DMS79 (cell line): Measurements from ENCODE around the gene DTX3.
"Not testable (repeated sequence)": the region's sequence is repeated elsewhere in the genome, so short reads cannot be mapped to it uniquely, and the experiment has no call there.

ENCODE experiments used
- DNase-seq: peaks from one replicate; lab custom pipeline; 2025; lab: John Stamatoyannopoulos, UW

Gene DTX3

GRCh38 chr12:57607958-57608663 is 3.5 kb downstream of the DTX3 start:
- no peak for DNase-seq

GRCh38 chr12:57609101-57609780 is 4.6 kb downstream of the DTX3 start:
- DNase-seq: no peak

- DNase-seq: no peak
Observed at GRCh38 chr12:57609781-57610553, 5.3 kb downstream of the DTX3 start.

GRCh38 chr12:57610554-57611107 is 6.0 kb downstream of the DTX3 start:
- DNase-seq: no peak

GRCh38 chr12:57611108-57611826 is 6.6 kb downstream of the DTX3 start, which contains the start of gene ARHGEF25:
Gene ARHGEF25 (plus strand): TSS chr12:57611435. CDS start chr12:57611895, 460 bp downstream.
- DNase-seq: no peak

- DNase-seq: no peak
Observed at GRCh38 chr12:57611827-57612710, 7.4 kb downstream of the DTX3 start.

- no peak for DNase-seq
Observed at GRCh38 chr12:57612711-57613426, 8.2 kb downstream of the DTX3 start.

- no peak for DNase-seq
Observed at GRCh38 chr12:57613427-57614109, 8.9 kb downstream of the DTX3 start.

GRCh38 chr12:57614178-57614947 is 9.7 kb downstream of the DTX3 start:
- DNase-seq: no peak

- DNase-seq: no peak
Observed at GRCh38 chr12:57614948-57615500, 10.4 kb downstream of the DTX3 start.

- no peak for DNase-seq
Observed at GRCh38 chr12:57615637-57616036, 11.0 kb downstream of the DTX3 start.

GRCh38 chr12:57616383-57617101 is 11.9 kb downstream of the DTX3 start:
- no peak for DNase-seq

- no peak for DNase-seq
Observed at GRCh38 chr12:57617942-57618341, 13.3 kb downstream of the DTX3 start.

GRCh38 chr12:57618431-57618830 is 13.8 kb downstream of the DTX3 start:
- not testable (repeated sequence) for DNase-seq

- DNase-seq: no peak
Observed at GRCh38 chr12:57618966-57619433, 14.4 kb downstream of the DTX3 start.

- no peak for DNase-seq
Observed at GRCh38 chr12:57619434-57620244, 15.0 kb downstream of the DTX3 start.
